ENCODE results near the gene EIF3L.

The EIF3L gene

DNA sequence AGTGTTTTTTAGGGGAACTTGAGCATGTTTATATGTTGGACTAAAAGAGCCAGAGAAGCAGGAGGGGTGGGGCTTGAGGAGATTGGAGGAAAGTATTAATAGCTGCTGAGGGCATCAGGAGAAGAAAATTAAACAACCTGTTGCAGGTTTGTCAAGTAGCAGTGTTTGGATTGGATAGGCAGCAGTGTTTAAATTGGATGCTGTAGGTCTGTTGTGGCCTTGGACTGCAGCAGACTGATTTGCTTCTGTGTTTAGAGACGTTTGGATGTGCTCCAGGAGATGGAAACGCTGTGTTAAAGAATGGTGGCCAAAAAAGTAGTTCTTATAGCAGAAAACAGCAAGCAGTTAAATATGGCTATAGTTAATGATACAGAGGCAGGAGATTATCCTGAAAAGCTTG, 5.7 kb downstream of the EIF3L start:
- DNase-seq (ENCODE audit: low spot score): no peak

DNA sequence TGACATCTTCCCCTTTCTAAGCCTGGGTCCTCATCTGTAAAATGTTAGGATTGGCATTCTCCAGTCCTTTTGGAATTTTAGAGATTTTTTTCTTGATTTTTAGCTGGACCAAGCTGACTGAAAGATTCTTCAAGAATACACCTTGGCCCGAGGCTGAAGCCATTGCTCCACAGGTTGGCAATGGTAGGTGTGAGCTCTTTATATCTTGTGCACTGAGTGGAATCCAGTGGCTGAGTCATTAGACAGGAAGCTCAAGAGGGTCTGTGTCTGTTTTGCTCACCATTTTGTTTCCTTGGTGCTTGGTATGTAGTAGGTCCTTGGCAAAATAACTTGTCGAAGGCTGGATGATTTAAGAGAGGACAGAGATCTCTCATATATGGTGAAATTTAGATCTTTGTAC, 6.2 kb downstream of the EIF3L start:
- no peak for DNase-seq (ENCODE audit: low spot score)

DNA sequence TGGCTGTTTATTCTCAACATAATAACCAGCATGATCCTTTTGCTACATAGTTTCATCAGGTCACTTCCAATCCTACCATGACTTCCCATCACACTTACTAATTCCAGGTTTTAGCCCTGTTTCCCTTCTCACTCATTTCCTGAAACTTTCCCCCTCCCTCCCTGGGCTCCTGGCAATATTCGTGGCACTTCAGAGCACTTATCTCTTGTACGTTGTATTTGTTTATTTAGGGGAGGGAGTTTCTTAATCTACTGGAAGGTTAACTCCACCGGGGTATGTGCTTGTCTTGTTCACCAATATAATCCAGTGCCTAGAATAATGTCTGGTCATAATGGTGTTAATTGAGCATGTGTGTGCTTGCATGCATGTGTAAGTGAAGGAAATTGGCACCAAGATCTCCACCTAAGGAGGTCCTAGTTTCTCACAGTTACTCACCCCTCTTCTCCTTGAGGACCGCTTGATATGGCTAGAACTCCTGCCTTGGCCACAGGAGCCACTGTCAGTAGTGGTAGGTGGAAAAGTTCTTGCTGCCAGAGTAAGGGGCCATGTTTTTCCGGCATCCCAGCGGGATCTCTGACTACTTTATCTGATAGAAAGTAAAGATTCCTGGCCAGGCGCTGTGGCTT, 11.7 kb downstream of the EIF3L start:
- DNase-seq (ENCODE audit: low spot score): no peak

DNA sequence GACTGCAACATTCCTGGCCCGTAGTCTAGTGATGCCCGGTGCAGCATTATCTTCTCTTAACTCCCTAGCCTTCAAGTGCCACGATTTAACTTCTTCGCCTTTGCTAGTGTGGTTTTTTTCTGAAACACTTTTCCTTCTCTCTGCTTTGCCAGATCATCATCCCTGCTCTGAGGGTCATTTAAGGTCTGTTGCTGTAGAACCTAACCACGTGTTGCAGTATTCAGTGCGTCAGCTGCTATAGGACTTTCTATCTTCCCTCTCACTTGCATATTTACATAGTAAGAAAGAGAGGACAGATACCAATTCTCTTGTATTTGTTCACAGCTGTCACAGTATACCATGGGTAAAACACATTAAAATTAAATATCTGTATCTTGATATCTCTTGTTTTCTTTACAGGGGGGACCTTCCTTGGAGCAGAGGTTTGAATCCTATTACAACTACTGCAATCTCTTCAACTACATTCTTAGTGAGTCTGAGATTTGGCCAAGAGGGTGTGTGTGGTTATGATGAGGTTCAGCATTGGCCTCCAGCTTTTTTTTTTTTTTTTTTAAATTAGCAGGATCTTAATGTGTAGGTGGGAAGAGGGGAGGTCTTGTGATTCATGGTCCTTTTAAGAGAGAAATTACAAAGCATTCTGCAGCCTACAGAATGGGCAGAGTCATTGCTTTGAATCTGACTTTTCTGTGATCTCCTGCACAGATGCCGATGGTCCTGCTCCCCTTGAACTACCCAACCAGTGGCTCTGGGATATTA, 13.5 kb downstream of the EIF3L start:
- no peak for DNase-seq (ENCODE audit: low spot score)

DNA sequence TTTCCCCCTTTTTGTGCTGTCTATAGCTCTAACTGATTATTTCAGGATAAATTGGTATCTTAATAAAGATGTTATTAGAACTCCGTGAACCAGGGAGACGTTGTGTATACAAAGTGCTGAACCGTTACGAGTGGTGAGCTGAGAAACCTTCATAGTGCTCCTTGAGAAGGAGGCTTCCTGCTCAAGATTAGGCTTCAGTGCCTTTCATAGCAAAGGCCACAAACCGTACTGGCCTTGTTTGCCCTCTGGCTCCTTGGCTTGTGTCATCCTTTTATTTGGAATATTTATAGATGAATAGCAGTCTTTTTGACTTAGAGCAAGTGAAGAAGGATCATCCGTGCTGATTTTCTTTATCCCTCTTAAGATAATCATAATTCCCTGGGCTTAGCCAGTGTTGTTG, 16.3 kb downstream of the EIF3L start:
- no peak for DNase-seq (ENCODE audit: low spot score)

DNA sequence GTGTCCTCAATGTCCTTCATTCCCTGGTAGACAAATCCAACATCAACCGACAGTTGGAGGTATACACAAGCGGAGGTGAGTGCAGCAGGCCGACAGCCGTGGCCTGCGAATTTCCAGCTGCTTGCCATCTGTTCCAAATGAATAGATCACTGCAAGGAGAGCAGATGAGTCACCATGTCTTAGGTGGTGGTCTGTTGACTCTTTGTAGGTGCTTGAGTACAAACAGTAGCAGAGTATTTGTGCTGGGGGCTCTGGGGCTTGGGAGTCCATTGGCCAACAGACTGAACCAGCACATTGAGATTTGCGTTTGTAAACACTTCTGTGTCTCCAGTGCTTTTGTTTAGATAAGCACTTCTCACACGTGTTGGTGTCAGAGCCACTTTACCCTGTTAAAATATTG, 21.1 kb downstream of the EIF3L start:
- no peak for DNase-seq (ENCODE audit: low spot score)

DNA sequence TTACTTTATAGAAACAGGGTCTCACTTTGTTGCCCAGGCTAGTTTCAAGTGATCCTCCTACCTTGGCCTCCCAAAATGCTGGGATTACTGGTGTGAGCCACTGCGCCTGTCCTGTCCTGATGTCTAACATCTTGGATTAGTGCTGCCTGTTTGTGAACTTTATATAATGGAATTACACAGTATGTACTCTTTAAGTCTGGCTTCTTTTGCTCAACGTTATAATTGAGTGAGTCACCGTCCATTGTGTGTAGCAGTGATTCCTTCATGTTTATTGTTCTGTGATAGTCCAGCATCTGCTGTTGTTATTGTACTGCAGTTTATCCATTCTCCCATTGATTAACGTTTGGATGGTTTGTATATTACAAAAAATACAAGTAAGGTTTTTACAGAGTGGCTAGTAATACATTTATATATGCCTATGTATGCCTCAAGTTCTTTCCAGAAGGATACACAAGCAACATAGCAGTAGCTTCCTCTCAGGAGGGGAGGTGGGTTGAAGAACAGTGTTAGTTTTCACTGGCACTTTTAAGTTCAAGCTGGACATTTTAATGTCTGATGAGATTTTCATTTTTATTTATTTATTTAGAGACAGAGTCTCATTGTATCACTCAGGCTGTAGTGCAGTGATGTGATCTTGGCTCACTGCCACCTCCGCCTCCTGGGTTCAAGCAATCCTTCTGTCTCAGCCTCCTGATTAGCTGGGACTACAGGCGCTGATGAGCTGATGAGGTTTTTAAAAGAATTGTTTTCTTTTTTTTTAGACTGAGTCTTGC, 31.6 kb downstream of the EIF3L start:
- DNase-seq (ENCODE audit: low spot score): no peak

DNA sequence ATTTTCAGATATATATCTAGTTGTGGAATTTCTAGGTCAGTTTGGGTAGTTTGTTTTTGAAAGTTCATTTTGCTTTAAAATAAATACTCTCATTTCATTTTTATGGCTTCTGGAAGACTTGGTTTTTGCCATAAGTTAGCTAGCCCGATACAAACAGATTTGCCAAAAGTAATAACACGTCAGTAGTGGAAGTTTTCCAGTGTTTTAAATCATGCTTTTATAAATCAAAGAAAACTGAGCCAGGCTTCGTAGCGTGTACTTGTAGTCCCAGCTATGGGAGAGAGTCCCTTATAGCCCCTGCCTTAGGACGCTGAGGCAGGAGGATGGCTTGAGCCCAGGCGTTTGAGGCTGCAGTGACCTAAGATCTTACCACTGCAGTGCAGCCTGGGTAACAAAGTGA, 35.2 kb downstream of the EIF3L start:
- DNase-seq (ENCODE audit: low spot score): no peak

DNA sequence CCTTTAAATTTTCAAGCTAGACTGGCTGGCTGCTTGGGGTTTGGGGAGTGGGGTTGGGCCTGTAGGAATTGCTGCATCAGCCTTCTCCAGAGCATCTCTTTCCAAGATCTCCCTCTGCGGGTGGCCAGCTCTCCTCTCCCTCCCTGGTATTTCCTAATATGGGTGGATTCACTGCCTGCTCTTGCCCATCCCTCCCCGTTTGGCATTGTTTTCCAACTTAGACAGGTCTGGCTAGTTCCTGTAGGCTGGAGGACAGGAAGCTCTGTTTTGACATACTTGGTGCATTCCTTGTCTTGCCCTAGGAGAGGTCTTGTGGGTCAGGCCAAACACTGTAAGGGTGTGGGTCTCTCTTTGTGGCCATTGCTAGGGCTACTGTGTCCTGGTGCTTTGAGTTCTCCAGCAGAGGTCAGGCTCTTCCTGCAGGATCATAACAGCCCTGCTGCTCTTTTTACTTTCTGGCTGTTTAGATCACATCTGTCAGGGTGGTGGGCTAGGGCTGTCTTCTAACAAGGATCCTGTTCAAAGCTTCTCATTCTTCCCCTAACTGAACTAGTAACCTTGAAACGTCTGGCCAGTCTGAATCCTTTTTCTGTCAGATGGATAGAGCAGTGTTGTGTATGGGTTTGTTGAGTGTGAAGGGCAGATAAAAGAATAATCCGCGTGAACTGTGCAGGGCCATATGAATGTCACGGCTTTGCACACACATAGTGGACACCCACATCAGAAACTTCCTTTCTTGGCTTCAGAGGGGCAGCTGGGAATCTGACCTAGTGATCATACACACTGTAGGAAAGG, 38.6 kb downstream of the EIF3L start:
- DNase-seq (ENCODE audit: low spot score): no peak

DNA sequence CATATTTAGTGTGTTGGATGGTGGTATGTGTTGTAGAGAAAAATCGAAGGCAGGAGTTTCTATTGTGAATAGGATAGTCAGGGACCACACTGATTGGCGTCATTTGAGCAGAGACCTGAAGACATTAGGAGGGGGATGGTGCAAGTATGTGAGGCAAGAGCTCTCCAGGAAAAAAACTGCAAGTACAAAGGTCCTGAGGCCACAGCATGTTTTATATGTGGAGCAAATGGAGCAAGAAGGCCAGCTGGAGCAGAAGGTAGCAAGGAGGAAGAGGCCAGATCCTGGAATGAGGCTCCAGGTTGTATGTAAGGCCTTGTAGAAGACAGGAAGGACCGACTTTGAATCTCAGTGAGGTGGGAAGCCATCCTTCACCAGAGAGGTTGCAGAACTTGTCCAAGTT, 42.7 kb downstream of the EIF3L start:
- DNase-seq (ENCODE audit: low spot score): no peak

DNA sequence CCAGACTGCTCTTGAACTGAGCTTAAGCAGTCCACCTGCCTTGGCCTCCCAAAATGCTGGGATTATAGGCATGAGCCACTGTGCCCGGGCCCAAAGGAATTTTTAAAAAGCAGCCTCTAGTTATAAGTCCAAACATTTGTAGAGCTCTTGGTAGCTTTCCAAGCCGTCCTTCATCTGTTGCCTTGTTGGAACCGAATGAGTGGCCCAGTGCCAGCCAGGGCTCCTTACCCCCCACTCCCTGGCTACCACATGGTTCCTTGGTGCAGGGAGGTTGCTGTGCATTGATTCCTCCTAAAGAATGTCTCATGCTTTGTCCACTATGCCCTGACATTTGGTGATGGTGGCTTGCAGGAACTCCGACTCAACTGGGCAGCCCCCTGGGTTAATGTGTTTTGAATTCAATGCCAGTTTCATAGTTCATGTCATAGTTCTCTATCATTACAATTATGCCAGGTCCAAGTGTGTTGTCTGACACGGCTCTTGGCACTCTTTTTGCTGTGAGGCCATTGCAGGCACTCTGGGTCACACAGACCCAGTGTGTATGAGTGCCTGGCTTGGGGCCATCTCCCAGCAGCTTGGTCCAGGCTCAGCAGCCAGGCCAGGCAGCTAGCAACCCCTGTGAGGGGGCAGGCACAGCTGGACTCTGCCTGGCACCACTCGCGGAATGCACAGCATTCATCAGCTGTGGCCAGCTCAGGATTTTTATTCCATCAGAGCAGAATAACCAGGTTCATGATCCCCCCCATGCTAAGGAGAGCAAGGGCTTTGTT, 43.5 kb downstream of the EIF3L start:
- no peak for DNase-seq (ENCODE audit: low spot score)

DNA sequence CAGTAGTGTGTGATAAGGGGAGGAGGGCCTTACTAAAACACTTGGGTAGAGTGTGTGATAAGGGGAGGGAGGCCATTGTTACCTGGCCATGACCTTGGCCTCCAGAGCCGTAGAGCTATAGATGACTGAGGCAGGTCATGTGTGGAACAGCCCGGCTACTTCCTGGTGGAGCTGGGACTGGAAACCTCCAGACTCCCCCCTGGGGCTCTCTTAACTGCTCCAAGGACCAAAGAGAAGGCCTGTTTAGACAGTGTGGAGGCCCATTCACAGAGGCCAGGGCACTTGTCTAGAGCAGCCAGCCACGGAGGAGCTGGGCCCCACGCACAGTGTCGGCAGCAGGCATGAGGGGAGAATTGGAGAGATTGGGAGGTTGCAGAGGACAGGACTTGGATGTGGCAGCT, 44.4 kb downstream of the EIF3L start:
- no peak for DNase-seq (ENCODE audit: low spot score)

DNA sequence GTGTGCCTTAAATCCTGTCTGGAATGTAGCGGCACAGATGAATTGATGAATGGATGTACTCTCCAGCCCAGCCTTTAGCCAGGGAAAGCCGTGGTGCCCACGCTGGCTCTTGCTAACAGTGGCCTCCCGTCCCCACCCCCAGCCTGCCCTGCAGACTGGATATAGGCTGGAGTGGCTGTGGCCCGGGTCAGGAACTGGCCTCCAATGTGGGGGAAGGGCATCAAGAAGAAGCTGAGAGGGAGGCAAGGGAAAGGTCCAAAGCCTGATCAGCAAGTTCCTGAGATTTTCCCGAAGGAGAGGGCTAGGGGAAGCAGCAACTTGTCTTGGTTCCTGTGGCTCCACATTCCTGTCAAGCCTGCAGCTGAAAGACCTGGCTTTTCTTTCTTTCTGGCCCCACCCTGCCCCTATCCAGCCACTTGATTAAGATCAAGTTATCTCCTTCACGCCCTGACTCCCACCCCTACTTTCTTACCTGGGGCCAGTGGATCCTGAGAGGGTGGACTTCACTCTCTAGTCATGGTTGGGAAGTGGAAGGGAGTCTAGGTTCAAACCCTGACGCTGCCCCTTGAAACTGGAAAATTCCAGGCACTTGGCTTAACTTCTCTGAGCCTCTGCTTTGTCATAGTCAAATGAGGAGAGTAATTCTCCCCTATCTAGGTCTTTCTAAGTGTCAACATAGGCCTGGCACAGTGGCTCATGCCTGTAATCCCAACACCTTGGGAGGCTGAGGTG, 45.9 kb downstream of the EIF3L start:
- no peak for DNase-seq (ENCODE audit: low spot score)

DNA sequence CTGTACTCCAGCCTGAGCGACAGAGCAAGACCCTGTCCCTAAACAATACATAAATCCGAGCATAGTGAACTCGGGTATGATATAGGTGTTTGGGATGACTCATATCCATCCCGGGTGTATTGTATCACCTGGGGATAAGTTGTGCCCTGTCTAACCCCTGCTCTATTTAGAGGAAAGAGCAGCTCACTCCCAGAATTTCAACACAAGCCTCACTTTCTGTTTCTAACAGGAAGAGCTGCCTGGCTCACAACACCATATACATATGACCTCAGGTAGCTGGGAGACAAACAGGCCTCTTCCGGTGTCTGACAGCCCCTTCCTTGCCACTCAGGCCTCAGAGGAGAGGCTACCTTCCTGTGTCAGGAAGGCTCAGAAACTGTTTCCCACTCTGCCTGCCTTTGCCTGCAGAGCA, 47.0 kb downstream of the EIF3L start:
- DNase-seq (ENCODE audit: low spot score): no peak

DNA sequence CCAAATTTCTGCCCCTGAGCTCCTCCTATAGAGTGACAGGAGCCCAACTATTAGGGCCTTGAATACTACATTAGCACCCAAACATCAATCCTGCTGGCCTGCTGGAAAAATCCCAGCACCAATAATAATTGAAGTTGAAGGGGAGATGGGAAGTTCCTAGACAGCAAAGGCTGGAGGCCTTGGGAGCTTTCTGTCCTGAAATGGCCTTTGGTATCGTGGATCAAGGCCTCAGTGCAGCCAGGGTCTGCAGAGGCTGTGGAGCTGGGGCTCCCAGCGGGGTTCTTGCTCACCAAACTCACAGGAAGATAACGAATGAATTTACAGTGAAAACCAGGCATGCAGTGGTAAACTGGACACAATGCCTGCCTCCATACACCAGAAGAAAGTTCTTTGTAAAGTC, 47.7 kb downstream of the EIF3L start:
- DNase-seq (ENCODE audit: low spot score): no peak

DNA sequence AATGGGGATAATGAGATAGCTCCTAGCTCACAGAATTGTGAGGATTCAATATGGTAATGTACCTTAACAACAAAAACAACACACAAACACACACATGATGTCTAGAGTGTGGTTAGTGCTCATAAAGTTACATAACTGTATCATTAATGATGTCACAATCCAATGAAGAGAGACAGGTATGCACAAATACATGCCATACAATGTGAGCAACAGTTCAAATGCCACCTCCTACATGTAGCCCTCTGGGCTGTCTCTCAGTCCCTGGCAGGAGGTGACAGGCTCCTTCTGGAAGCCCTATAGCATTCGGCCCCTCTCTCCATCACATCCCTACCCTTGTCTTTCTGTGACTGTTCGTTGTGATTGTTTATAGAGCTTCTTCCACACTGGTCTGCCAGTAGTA, 48.6 kb downstream of the EIF3L start:
- no peak for DNase-seq (ENCODE audit: low spot score)

DNA sequence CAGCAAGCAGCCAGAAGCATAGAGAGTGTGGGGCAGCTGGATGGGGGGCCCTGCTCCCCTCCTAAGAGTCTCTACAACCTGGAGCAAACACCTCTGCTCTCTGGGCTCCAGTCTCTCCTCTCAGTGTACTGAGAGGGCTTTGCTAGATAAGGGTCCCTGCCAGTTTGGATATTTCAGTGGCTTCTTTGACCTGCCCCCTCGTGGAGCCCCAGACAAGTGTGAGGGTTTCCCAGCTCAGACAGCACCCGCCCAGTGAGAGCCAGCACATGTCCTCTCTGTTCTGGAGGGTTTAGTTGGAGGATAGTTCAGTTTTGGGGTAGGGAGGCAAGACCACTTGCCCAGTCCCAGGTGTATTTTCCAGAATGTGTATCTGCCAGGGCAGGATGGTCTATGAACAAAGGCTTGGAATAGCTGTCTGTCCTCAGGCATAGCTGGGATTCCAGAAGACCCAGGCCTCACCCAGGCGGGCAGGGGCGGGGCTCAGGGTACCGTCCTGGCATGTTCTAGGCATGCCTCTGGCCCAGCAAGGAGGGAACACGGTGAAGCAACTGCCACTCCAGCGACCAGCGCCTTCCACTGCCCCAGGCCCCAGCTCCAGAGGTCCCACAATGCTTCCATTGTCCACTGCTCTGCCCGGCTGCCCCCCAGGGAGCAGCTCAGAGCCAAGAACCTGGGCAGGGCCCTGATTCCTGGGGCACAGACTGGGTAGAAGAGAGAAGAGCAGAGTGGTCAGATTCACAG, 49.4 kb downstream of the EIF3L start:
- no peak for DNase-seq (ENCODE audit: low spot score)

DNA sequence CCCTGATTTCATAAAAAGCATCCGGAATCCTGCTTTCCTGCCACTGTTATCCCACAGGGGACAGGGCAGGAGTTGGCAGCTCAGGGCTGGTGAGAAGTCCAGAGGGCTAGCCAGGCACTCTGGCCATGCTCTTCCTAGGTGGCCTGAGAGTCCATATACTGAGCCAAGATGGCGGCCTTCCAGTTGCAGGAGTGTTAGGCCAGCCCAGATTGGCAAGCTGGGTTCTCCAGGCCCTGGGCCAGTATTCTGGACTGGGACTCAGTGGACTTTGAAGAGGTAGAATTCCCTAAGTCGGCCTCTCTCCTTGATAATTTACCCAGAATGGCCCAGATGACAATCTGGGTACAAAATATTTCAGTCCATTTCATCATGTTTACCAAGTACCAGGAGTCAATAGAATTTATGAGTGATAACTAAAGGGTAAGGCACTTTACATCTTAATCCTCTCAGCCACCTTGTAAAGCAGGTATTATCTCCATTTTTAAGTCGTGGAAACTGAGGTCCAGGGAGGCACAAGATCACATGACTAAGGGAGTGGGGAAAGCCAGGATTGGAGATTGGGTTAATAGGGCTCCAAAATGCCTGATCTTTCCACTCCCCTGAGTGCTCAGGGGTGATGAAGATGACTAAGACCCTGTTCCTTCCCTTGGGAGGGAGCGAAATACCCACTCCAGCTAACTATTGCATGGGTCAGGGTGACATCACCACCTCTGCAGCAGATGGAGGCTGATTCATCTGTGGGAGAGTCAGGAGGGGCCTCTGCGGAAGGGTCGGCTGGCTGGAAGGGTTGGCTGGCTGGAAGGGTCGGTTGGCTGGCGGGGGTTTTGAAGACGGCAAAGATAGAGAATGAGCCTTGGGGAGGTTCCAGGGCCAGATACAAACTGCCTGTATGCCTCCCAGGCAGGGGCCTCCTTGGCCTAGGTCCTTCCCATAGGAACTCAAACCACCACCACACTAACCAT, 55.6 kb downstream of the EIF3L start:
- no peak for DNase-seq (ENCODE audit: low spot score)
